Activated CD4-positive, alpha-beta T cell treated with anti-CD3 and anti-CD28 coated beads, Interleukin-2, amount 50 U/mL, for 24 hours (primary cell): ENCODE results near the gene CNTN1.

ENCODE experiments used
- DNase-seq, 2 donors: peaks; one replicate each; pipeline ENCODE4 v3.0.0-alpha.2; 2020; ENCODE audit warnings: low read depth in 1 of 2, low spot score in 1 of 2

CNTN1 gene

DNA sequence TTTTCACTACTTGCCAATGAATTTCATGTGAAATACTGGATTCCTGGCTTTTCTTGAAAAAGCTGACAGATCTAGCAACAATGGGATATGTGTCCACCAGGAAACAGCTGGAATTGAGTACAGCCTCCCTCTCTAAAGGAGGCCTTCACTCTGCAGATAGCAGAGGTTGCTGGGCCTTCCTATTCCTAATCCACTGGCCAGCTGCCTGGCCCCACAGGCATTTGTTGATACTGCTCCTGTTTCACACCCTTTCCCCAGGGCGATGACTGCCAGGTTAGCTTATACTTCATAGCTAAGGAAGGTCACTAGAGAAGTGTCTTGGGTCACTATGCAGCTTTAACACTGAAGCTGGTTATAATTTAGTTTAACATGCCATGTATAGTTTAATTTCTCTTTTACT is 408.3 kb downstream of the CNTN1 start:
- no peak for DNase-seq

DNA sequence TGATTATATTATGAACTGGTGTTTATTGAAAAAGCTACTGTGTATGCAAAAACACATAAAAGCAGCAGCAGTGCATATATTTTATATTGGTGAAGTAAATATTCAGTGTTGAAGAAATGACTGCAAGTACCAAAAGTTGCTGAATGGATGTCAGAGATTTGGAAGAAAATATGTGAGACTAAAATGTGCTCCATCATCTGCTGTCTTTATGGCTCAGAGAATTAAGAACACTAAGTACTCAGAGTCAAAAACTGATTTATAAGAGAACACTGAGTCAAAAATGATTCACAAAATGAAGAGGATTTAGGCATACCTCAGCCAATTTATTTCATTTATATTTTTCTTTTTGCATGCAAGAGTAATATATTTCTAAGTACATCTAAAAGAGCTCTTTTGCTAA is 409.6 kb downstream of the CNTN1 start:
- no peak for DNase-seq

DNA sequence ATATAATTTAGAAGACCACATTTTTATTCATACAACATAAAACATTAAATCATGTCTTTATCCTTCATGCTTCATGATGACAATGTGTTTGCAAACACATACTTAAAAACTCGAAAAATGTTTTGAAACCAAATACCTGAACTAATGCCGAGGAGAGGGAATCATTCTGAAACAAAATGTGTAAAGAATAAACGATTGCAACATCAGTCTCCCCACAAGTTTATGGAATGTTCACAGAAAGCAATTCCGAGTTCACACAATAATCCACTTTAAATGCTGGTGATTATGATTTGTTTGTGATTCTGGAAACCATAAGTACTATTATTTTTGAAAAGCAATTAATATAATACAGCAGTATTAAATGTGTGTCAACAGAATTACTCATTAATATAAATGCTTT is 411.4 kb downstream of the CNTN1 start:
- no peak for DNase-seq

DNA sequence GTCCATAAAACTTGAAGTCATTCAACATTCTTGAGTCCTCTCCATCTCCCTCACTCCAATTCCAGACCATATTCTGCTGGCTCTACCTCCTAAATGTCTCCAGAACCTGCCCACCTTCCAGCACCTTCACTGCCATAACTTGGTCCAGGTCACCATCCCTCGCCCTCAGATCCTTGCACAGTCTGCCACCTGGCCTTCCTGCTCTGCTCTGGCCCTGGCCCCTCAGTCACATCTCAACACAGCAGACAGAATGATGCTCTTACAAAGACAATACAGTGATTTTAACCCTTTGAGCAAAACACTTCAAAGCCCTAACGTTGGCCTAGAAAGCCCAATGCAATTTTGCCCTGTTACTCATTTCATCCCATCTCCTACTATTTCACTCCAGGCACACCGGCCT is 414.1 kb downstream of the CNTN1 start:
- DNase-seq = no peak

DNA sequence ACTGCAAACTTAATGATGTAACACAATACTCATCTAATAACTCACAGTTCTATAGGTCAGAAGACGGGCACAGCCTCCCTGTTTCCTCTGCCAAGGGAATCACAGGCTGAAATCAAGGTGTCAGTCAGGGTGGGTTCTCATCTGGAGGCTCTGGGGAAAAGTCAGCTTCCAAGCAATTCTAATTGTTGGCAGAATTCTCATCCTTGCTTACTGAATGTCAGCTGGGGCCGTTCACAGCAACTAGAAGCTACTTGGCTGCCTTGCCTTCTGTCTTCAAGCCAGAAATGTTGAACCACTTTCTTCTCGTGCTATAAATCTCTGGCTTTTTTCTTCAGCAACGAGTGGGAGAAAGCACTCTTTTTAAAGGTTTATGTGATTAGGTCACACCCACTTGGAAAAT is 415.8 kb downstream of the CNTN1 start:
- DNase-seq = no peak

DNA sequence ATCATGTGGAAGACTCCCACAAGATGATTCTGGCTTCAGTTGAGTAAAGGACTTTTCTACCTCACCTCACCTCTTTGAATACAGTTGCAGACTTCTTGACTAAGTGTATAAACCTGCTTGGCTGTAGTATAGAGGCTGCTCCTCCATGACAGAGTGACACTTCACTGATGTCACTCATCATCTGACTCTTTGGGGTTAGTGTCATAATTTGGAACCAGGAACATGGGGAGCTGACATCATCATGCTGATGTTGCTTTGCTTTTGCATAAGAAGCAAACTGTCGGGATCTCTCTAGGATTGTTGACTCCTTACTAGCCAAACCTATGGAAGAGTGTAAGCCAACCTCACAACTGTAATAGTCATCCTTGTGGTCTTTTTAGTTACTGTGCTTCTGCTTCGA is 420.7 kb downstream of the CNTN1 start:
- no peak for DNase-seq

DNA sequence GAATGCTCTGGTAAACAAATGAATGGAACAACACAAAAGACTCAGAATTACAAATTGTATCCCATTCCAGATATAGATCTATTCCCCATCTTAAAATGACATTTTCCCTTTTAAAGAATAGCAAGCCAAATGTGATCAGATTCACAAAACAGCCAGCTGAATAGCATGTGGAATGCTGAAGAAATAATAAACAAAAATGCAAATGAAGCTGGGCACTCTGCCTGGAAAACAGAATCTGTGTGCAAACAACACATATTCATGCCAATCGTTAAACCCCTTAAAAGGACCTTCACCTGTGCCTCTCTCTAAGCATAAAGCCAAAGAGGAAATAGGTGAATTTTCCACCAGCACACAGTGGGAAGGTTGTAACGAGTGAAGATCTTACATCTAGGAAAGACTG is 428.0 kb downstream of the CNTN1 start:
- no peak for DNase-seq

DNA sequence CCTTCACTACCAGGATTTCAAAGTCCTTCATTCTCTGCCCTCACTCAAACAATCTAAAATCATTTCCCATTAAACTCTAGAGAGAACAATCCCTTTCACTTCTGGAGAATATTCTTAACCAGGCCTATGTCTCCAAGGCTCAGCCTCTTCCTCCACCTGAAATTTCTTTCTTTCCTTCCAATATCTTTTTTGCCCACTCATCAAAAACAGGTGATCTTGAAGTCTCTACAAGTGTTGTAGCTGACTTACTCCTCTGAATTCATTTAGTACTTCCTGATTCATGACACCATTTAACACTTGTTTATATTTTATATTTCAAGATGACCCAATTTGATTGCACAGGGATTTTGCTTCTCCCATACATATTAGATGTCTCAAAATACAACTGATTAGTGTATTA is 429.1 kb downstream of the CNTN1 start:
- DNase-seq = no peak
